ENCODE measurements around the gene RECQL5. TPM values are rescaled to one million over a fixed set of nuclear protein-coding genes. Genes with fewer than 3 reads are reported as not detected.

The RECQL5 gene
- total RNA-seq, 1 donor from 2014 or later: 18.7 TPM

GRCh38 chr17:75619506-75620431 lies 47.2 kb downstream of the RECQL5 start:
- H3K36me3 ChIP-seq (ENCODE audit: control insufficient read depth, insufficient read depth, low read length): no peaks in the 10 kb centered on the region
- DNase-seq (ENCODE audit: low read depth): no peak
- H3K4me3 ChIP-seq (ENCODE audit: low read depth, low read length): no peak overlapping the region
- H3K27me3 ChIP-seq (ENCODE audit: control insufficient read depth, insufficient read depth, low read length): peaks cover 20% of the 10 kb centered on the region
- peak; percentile 67 for TF ChIP-seq CTCF (IDR thresholded peaks at IDR 0.05; ENCODE audit: insufficient read depth, low read length, poor library complexity, severe bottlenecking)

- Histone ChIP-seq H3K27me3 (ENCODE audit: control insufficient read depth, insufficient read depth, low read length) (peaks cover 20% of the 10 kb centered on the region), H3K4me3 (ENCODE audit: low read depth, low read length) (no peak overlapping the region), H3K36me3 (ENCODE audit: control insufficient read depth, insufficient read depth, low read length) (no peaks in the 10 kb centered on the region)
- DNase-seq (ENCODE audit: low read depth): no peak
- no peak for TF ChIP-seq CTCF (IDR thresholded peaks at IDR 0.05; ENCODE audit: insufficient read depth, low read length, poor library complexity, severe bottlenecking)
These were observed 49.3 kb downstream of the RECQL5 start for GRCh38 chr17:75617675-75618074.

GRCh38 chr17:75617218-75617617 lies 49.7 kb downstream of the RECQL5 start:
- no peak for TF ChIP-seq CTCF (IDR thresholded peaks at IDR 0.05; ENCODE audit: insufficient read depth, low read length, poor library complexity, severe bottlenecking)
- DNase-seq (ENCODE audit: low read depth): no peak
- no peaks in the 10 kb centered on the region for H3K36me3 ChIP-seq (ENCODE audit: control insufficient read depth, insufficient read depth, low read length)
- H3K27me3 ChIP-seq (ENCODE audit: control insufficient read depth, insufficient read depth, low read length): peaks cover 17% of the 10 kb centered on the region
- no peak overlapping the region for H3K4me3 ChIP-seq (ENCODE audit: low read depth, low read length)

- H3K27me3 ChIP-seq (ENCODE audit: control insufficient read depth, insufficient read depth, low read length): peaks cover 15% of the 10 kb centered on the region
- H3K4me3 ChIP-seq (ENCODE audit: low read depth, low read length): no peak overlapping the region
- no peak for DNase-seq (ENCODE audit: low read depth)
- no peaks in the 10 kb centered on the region for H3K36me3 ChIP-seq (ENCODE audit: control insufficient read depth, insufficient read depth, low read length)
- no peak for TF ChIP-seq CTCF (IDR thresholded peaks at IDR 0.05; ENCODE audit: insufficient read depth, low read length, poor library complexity, severe bottlenecking)
These were observed 50.3 kb downstream of the RECQL5 start for GRCh38 chr17:75616521-75617122.

- Histone ChIP-seq H3K27me3 (ENCODE audit: control insufficient read depth, insufficient read depth, low read length) (peaks cover 13% of the 10 kb centered on the region), H3K36me3 (ENCODE audit: control insufficient read depth, insufficient read depth, low read length) (no peaks in the 10 kb centered on the region), H3K4me3 (ENCODE audit: low read depth, low read length) (no peak overlapping the region)
- no peak for DNase-seq (ENCODE audit: low read depth)
- TF ChIP-seq CTCF (IDR thresholded peaks at IDR 0.05; ENCODE audit: insufficient read depth, low read length, poor library complexity, severe bottlenecking): no peak
These were observed 51.7 kb downstream of the RECQL5 start for GRCh38 chr17:75615301-75615700.
